Natural killer cell treated with Interleukin-12 subunit alpha and Interleukin-12 subunit beta and Interleukin-15 and Interleukin-18, amount 100 ng/mL, for 72 hours (primary cell): ENCODE results near the gene JAG1. TPM values are rescaled to one million over a fixed set of nuclear protein-coding genes. Genes with fewer than 3 reads are reported as not detected.
"Not testable (repeated sequence)": the region's sequence is repeated elsewhere in the genome, so short reads cannot be mapped to it uniquely, and the experiment has no call there.

Source experiments
- ATAC-seq, 2 donors: fragments of 150-1000 bp; cut with Tn5 transposase in 1 of 2; sonication (Bioruptor Pico), chemical (Tn5 transposase) in 1 of 2; 2 replicates each; pipeline ENCODE4 v1.10.0; 2021
- DNase-seq: peaks from one replicate; pipeline ENCODE4 v3.0.0; 2022; ENCODE audit warnings: low spot score
- H3K27ac Mint-ChIP-seq, 2 donors: 1 replicate in 1 of 2; 2 replicates in 1 of 2; pipeline ENCODE4 v1.8.0; 2022; ENCODE audit warnings: mixed read lengths in 2 of 2, mild to moderate bottlenecking in 1 of 2, moderate library complexity in 1 of 2
- H3K27me3 Mint-ChIP-seq, 2 donors: 1 replicate in 1 of 2; 2 replicates in 1 of 2; pipeline ENCODE4 v1.8.0; 2022; ENCODE audit warnings: mixed read lengths in 2 of 2
- H3K36me3 Mint-ChIP-seq: one replicate; pipeline ENCODE4 v1.8.0; 2022; ENCODE audit warnings: mixed read lengths
- H3K4me1 Mint-ChIP-seq, 2 donors: 1 replicate in 1 of 2; 2 replicates in 1 of 2; pipeline ENCODE4 v1.8.0; 2022; ENCODE audit warnings: low read depth in 2 of 2, mixed read lengths in 2 of 2, mild to moderate bottlenecking in 1 of 2
- H3K4me3 Mint-ChIP-seq: one replicate; pipeline ENCODE4 v1.8.0; 2022; ENCODE audit warnings: mixed read lengths
- H3K9me3 Mint-ChIP-seq: 2 replicates; pipeline ENCODE4 v1.8.0; 2022; ENCODE audit warnings: mixed read lengths
- total RNA-seq, 2 donors: library from RNA; stranded (reverse); gene quantifications; one replicate each; pipeline ENCODE4 v1.2.3, GENCODE V29; 2022

JAG1 gene
- total RNA-seq, 2 donors from 2014 or later = 0.28 to 0.64 TPM

DNA sequence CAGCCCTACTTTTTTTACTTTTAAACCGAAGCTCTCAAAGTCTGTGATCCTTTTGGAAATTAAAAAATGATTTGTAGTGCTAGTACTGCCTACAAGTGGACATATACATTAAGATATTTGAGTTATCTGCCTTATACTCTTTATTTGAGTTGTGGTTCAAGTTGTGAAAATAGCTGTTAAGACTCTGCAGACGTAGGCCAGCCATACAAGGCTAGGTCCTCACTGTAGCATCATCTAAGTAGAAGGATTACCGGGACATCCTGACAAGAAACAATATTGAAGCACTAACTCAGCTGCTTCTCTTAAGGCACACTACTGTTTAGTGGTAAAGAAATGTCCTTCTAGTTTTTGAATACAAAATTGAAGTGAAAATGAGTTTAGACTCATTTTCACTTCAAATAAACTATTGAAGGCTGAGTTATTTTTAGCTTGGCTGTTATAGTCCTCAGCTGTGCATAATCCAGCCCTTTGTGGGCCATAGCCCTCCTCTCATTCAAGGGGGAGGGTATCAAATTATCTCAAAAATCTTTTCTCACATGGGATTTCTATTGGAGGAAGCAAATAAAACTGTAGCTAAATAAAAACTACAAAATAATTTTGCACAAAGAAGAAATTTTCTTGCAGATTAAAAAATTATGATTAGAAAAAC lies 68.1 kb downstream of the JAG1 start:
- Mint-ChIP-seq H3K36me3 (peaks cover 5% of the 10 kb centered on the region), H3K27me3 (no peaks in the 10 kb centered on the region), H3K4me3 (no peak overlapping the region), H3K4me1 (peaks cover 10 to 12% of the 10 kb centered on the region in 2 donors), H3K9me3 (no peaks in the 10 kb centered on the region), H3K27ac (no peak overlapping the region)
- ATAC-seq (no peak), DNase-seq (no peak)

DNA sequence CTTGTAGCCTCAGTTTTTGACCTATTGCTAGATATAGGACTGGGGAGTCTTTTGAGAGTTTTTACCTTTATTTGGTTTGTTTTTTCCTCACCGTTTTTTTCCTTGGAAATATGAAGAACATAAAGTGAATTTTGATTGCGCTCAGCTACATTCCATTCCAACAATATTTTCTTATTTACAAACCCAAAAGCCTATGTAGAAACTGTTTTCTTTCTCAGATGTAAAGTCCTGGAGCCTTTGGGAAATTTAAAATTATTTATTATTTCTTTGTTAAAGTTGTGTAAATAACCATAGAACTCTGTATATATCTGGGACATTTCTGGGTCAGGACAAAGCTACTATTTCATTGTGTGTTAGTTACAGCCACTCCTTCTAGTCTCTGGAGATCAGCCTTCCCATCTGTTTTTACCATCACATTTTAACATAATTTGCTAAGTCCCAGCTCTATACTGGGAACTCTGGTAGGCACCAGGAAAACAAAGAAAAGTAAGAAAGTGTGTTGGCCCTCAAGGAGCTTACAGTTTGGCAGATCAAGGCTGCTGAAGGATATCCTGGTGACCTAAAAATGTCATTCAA lies 68.8 kb downstream of the JAG1 start:
- no peaks in the 10 kb centered on the region for H3K9me3 Mint-ChIP-seq
- peaks cover 5% of the 10 kb centered on the region for H3K36me3 Mint-ChIP-seq
- ATAC-seq (no peak), DNase-seq (no peak)
- H3K27ac Mint-ChIP-seq = no peak overlapping the region
- peaks cover 10 to 11% of the 10 kb centered on the region in 2 donors for H3K4me1 Mint-ChIP-seq
- no peaks in the 10 kb centered on the region for H3K27me3 Mint-ChIP-seq
- H3K4me3 Mint-ChIP-seq = no peak overlapping the region

DNA sequence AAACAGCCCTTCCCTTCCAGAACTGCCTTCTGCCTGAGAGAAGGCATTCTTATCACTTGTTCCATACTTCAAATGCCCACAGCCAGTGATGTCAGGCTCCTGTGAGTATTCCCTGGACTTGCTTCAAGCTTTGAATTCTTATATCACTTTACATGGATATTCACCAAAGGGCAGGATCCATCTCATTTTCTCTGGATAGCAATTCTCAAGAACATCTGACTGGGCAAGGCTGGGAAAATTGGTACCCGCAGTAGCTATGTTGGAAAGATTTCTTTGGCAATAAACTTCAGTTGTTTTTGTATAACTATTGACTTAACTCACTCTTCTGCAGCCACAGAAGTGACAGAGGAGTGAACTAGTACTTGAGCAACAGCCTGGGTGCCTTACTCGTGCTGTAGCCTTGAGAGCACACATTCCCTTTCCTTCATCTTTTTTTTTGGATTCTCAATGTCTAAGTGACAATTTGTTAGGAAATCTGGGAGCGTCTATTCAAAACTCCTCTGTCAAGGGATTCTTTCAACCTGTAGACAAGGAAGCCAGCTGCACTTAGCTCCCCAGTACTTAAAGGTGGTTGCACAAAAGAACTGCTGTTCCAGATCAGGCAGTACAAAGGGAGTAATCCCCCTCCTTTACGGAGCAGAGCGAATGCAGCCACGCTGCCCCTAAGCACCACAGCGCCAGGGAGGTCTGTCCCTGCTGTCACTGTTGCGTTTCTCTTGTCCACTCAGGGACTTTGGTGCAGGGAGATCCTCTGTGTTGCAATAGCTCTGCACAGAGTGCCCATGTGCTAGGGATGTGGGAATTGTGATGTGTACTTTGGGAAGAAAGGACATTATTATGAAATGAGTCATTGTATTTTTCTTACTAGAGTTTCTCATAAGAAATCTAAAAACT lies 69.6 kb downstream of the JAG1 start:
- Mint-ChIP-seq H3K36me3 (peaks cover 5% of the 10 kb centered on the region), H3K27me3 (no peaks in the 10 kb centered on the region), H3K4me3 (no peak overlapping the region), H3K4me1 (peaks cover 7 to 10% of the 10 kb centered on the region in 2 donors), H3K9me3 (no peaks in the 10 kb centered on the region), H3K27ac (no peak overlapping the region)
- no peak for DNase-seq
- peak in 1 of 2 donors; percentile 28 for ATAC-seq

DNA sequence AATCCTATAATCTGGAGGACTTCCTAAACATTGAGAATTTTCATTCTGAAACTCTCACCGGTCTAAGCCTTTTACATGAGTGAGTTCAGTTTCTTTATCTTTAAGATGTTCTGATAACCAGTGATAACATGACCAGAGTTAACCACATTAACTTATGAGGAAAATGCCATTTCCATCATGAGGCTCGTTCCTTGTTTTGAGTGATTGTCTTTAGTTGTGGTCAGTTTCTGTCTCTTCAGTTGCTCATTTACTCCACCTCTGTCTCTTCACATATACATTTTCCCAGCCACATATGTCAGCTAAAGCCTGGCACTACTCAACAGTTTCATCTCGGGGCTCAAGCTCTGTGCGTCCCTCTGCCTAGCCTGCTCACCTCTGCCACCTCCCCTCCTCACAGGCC lies 70.4 kb downstream of the JAG1 start:
- Mint-ChIP-seq H3K27me3 (no peaks in the 10 kb centered on the region), H3K4me3 (no peak overlapping the region), H3K9me3 (no peaks in the 10 kb centered on the region), H3K36me3 (peaks cover 5% of the 10 kb centered on the region), H3K4me1 (peaks cover 7 to 15% of the 10 kb centered on the region in 2 donors), H3K27ac (no peak overlapping the region)
- ATAC-seq (peak; percentile 28 to 53), DNase-seq (no peak)

DNA sequence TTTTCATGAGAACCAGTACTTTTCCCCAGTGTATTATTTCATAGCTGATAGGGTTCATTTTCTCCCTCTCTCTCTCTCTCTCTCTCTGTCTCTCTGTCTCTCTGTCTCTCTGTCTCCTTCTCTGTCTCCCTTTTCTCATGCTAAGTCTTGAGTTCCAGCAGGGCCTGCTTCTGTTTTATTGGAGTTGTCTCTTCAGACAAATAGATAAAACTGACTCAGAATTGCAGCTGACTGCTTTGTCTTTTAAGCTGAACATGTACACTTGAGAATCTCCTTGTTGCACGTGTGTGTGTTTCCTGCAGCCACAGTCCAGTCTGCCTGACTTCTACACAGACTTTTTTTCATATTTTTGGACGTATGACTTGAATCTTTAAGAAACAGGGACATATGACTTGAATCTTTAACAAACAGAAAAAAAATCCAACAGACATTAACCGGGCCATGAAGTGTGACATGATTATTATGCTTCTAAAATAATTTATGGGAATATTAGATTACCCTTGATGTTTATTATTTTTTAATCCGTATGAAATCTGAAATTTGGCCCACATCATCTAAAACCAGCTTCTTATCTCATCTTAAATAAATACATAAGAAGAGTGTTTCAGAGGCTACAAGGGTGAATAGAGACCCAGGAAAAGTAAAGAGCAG lies 71.5 kb downstream of the JAG1 start:
- no peak overlapping the region for H3K27ac Mint-ChIP-seq
- peaks cover 3 to 10% of the 10 kb centered on the region in 2 donors for H3K4me1 Mint-ChIP-seq
- H3K27me3 Mint-ChIP-seq = no peaks in the 10 kb centered on the region
- H3K4me3 Mint-ChIP-seq = no peak overlapping the region
- no peaks in the 10 kb centered on the region for H3K9me3 Mint-ChIP-seq
- DNase-seq (no peak), ATAC-seq (no peak)
- peaks cover 5% of the 10 kb centered on the region for H3K36me3 Mint-ChIP-seq

DNA sequence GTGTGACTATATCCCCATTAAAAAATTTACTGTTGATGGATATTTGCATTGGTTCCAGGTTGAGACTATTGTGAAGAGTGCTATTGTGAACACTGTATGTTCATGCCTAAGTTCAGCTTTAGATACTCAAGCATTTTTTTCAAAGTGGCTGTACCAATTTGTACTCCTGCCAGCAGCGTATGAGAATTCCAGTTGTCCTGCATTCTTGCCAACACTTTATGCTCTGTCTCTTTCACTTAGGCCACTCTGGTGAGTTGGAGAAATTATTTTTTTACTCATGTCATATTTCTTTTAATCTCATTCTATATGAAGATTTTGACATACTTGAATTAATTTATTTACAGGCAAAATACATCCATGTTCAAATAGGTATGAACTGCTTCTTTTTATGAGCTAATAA lies 76.2 kb downstream of the JAG1 start:
- Mint-ChIP-seq H3K4me1 (peaks cover 3 to 14% of the 10 kb centered on the region in 2 donors), H3K27me3 (no peaks in the 10 kb centered on the region)
- ATAC-seq = no peak

DNA sequence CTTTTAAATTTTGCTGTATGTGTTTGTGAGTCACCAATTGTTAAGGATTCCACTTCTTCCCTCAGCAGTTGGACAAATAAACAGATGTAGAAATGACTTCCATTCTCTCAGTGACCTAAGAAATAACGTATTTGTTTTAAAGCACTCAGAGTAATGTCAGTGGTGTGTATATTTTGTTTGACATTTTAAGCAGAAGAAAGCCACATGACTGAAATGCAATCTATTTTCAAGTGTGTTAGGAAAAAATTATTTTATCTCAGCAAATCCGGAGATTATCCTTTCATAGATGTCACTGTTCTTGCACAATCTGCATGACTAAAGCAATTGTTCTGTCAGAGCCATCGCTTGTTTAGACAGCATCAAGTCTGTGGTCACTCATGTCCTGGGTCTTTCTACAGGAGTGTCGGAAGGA lies 77.1 kb downstream of the JAG1 start:
- ATAC-seq (no peak), DNase-seq (no peak)
- H3K9me3 Mint-ChIP-seq = no peaks in the 10 kb centered on the region
- no peak overlapping the region for H3K27ac Mint-ChIP-seq
- no peaks in the 10 kb centered on the region for H3K27me3 Mint-ChIP-seq
- peaks cover 5% of the 10 kb centered on the region for H3K36me3 Mint-ChIP-seq
- H3K4me3 Mint-ChIP-seq = no peak overlapping the region
- H3K4me1 Mint-ChIP-seq = peaks cover 3 to 15% of the 10 kb centered on the region in 2 donors

More for the DNA sequence above, 76.2 kb downstream of the JAG1 start:
- Mint-ChIP-seq H3K36me3 (peaks cover 10% of the 10 kb centered on the region), H3K4me3 (no peak overlapping the region), H3K27ac (no peak overlapping the region), H3K9me3 (no peaks in the 10 kb centered on the region)
- DNase-seq = no peak

DNA sequence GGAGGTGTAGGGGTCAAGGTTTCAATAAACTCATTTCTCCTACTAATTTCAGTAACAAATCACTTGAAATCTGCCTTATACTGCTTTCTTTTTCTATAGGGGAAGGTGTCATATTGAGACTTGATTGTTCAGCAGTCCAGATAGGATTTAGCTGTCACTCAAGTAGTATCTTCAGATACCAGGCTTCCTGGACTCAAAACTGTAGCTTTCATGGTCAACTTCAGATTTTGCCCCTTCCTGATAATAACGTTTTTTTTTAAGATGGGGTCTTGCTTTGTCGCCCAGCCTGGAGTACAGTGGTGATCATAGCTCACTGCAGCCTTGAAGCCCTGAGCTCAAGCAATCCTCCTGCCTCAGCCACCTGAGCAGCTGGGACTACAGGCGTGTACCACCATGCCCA lies 77.8 kb downstream of the JAG1 start:
- Mint-ChIP-seq H3K36me3 (peaks cover 5% of the 10 kb centered on the region), H3K9me3 (no peaks in the 10 kb centered on the region), H3K4me3 (no peak overlapping the region), H3K27ac (no peak overlapping the region), H3K4me1 (peaks cover 3 to 15% of the 10 kb centered on the region in 2 donors), H3K27me3 (no peaks in the 10 kb centered on the region)
- DNase-seq (no peak), ATAC-seq (no peak)

DNA sequence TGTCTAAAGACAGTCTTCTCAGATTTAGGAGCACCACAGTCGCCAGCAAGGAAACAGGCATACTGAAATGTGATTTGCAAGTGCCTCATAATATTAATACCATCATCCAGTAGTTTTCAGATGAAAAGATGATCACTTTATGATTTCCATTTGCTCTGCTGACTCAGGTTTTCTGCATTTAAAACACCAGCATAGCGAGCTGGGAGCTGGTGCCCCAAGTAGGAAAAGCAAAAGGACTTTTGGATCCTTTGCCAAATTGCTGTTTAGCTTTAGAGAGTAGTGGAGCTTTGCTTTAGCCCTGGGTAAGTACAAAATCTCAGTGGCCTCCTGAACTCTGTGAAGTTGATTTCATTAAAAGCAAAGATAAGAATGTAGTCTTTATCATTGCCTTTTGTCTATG lies 78.5 kb downstream of the JAG1 start:
- H3K4me3 Mint-ChIP-seq = no peak overlapping the region
- no peak for ATAC-seq
- H3K9me3 Mint-ChIP-seq = no peaks in the 10 kb centered on the region
- H3K36me3 Mint-ChIP-seq = peaks cover 5% of the 10 kb centered on the region
- no peak overlapping the region for H3K27ac Mint-ChIP-seq
- no peak for DNase-seq
- H3K27me3 Mint-ChIP-seq = no peaks in the 10 kb centered on the region
- H3K4me1 Mint-ChIP-seq = peaks cover 3 to 15% of the 10 kb centered on the region in 2 donors

DNA sequence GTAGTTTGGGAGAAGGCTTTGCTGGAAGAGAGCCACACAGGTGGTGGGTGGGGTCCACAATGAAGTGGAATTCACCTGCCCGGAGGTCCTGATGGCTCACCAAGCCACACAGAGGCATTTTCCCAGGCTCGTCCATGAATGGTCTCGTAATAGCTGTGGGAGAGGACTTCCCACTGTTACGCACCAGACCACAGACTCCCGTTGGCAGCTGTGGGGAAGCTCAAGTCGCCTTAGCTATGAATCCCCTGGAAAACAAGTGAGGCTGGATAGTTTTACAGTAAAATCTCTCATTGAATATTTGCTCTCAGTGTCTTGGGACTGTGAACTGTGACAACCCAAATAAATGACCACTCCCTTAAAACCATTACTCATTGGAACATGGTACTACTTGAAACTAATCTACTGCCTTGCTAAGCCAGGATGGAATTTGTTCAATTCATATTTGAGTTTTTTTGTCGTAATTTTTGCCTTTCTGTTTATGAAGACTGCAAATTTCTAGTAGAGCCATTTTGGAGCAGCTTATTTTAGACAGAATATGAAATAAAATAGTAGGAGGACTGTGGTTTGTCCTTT lies 79.4 kb downstream of the JAG1 start:
- Mint-ChIP-seq H3K4me1 (peaks cover 3 to 15% of the 10 kb centered on the region in 2 donors), H3K27ac (no peak overlapping the region), H3K4me3 (no peak overlapping the region), H3K27me3 (no peaks in the 10 kb centered on the region), H3K9me3 (no peaks in the 10 kb centered on the region), H3K36me3 (peaks cover 5% of the 10 kb centered on the region)
- no peak for DNase-seq
- no peak for ATAC-seq

DNA sequence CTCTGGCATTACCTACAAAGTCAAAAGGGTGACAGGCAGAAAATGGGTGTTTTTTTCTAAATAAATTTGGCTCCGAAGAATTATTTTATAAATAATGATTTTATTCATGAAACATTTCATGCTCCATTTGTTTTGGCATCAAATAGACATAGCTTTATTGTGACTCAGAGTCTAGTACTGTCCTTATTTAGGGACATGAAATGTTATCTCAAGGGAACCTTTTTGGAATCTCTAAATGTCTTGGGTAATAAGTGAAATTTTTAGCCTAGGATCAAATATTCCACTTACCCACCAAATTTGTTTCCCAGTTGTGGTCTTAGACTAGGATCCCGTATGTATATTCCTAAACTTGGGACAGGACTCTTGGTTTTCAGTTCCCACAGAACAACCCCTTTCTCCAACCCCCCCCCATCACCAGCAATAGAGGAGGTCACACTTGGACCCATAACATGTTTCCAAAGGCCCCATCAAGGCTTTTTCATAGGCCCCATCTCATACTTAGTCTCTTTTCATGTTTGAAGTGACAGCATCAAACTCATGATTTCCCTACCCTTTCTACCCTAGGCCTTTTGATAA lies 81.8 kb downstream of the JAG1 start:
- ATAC-seq = no peak
- H3K4me1 Mint-ChIP-seq = peaks cover 3 to 10% of the 10 kb centered on the region in 2 donors
- H3K27me3 Mint-ChIP-seq = no peaks in the 10 kb centered on the region

DNA sequence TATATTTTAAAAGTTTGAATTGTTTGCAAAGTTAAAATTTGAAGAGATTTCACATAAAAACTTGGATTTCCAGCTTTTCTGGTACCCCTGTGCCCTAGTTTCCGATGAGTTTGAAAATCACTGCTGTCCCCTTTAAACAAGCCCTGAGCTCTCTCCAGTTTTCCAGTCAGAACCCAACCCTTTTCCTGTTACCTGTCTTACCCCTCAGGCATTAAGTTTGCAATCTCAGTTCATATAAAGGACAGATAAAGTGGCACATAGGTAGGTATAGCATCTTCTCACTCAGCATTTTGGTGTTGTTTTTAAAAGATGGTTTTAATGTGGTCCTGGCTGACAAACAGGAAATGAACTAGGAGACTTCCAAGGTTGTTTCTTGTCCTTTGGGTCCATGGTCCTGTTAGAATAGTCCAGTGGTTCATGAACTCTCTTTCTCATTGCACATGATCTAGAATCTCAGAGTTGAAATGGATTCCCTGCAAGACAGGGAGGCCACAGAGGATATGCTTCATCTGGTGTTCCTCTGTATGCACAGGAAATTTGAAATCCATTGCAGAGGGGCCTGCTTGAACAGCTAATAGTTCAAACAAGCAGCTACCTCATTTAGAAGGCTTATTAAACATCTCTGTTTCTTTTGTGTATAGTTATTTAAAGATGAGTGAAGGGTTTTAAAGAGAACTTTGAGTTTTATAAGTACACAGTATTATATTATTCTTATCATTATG lies 82.7 kb downstream of the JAG1 start:
- H3K9me3 Mint-ChIP-seq = no peaks in the 10 kb centered on the region
- H3K4me1 Mint-ChIP-seq = peaks cover 3 to 10% of the 10 kb centered on the region in 2 donors
- H3K27ac Mint-ChIP-seq = no peak overlapping the region

More for the DNA sequence above, 81.8 kb downstream of the JAG1 start:
- no peak for DNase-seq
- Mint-ChIP-seq H3K4me3 (no peak overlapping the region), H3K36me3 (peaks cover 5% of the 10 kb centered on the region), H3K9me3 (no peaks in the 10 kb centered on the region), H3K27ac (no peak overlapping the region)

DNA sequence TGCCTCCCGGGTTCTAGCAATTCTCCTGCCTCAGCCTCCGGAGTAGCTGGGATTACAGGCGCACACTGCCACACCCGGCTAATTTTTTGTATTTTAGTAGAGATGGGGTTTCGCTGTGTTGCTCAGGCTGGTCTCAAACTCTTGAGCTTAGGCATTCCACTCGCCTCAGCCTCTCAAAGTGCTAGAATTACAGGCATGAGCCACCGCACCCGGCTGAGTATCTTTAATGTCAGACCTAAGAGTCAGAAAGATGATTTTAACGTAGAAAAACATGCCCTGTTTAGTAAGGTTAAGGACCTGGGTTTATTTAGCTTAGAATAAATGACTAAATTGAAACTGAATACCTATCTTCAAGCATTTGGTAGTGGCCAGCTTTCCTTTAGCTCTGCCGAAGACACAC lies 83.4 kb downstream of the JAG1 start:
- not testable (repeated sequence) for DNase-seq, H3K27ac Mint-ChIP-seq, H3K9me3 Mint-ChIP-seq, H3K27me3 Mint-ChIP-seq, H3K4me3 Mint-ChIP-seq, H3K4me1 Mint-ChIP-seq, ATAC-seq, H3K36me3 Mint-ChIP-seq

More for the DNA sequence above, 82.7 kb downstream of the JAG1 start:
- Mint-ChIP-seq H3K4me3 (no peak overlapping the region), H3K27me3 (no peaks in the 10 kb centered on the region), H3K36me3 (peaks cover 5% of the 10 kb centered on the region)
- DNase-seq = no peak
- ATAC-seq = no peak
